GM20000 (cell line): ENCODE results near the gene PNLDC1.

Experiments
- DNase-seq: peaks from one replicate; pipeline ENCODE4 v3.0.0; 2012; ENCODE audit warnings: low spot score
- CTCF ChIP-seq: IDR thresholded peaks from 2 replicates; pipeline ENCODE4 v1.5.1; 2012; ENCODE audit warnings: mild to moderate bottlenecking, control low read depth; ENCODE audit errors: extremely low read depth, missing control alignments

The PNLDC1 gene

GRCh38 chr6:159832946-159833345 lies 32.9 kb downstream of the PNLDC1 start:
- TF ChIP-seq CTCF = no peak
- DNase-seq = no peak

- TF ChIP-seq CTCF = no peak
- no peak for DNase-seq
These were observed 33.5 kb downstream of the PNLDC1 start for GRCh38 chr6:159833556-159833955.

GRCh38 chr6:159833997-159834603 lies 34.0 kb downstream of the PNLDC1 start:
- DNase-seq = no peak

GRCh38 chr6:159836718-159837490 lies 36.8 kb downstream of the PNLDC1 start:
- TF ChIP-seq CTCF = no peak
- no peak for DNase-seq

More at GRCh38 chr6:159833997-159834603, 34.0 kb downstream of the PNLDC1 start:
- TF ChIP-seq CTCF = no peak

GRCh38 chr6:159837511-159837910 lies 37.4 kb downstream of the PNLDC1 start:
- TF ChIP-seq CTCF = no peak
- no peak for DNase-seq

GRCh38 chr6:159838020-159838744 lies 38.1 kb downstream of the PNLDC1 start:
- no peak for DNase-seq
- TF ChIP-seq CTCF = no peak

GRCh38 chr6:159842035-159842434 lies 42.0 kb downstream of the PNLDC1 start:
- no peak for DNase-seq
- TF ChIP-seq CTCF = no peak
